ENCODE results near the gene ODAD4. TPM values are rescaled to one million over a fixed set of nuclear protein-coding genes. Genes with fewer than 3 reads are reported as not detected.

ODAD4 gene
- total RNA-seq, 1 donor = not detected

DNA sequence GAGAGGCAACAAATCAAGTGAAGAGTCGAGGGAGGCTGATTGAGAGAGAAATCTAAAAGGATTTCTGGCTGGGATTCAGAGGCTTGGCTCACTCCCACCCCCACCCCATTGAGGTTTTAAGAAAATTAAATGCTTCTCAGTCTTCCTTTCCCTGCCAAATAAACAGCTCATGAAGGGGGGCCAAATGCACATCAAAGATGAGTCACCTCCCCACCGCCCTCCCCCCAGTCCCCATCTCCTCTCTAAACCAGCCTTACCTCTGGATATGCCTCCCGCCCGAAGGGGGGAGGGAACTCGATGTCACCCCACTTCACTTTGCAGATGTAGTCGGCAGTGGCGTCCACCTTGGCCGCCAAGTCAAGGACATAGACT, 23.2 kb upstream of the ODAD4 start:
- Histone ChIP-seq H3K4me3 (ENCODE audit: low read length) (no peak overlapping the region), H3K9me3 (ENCODE audit: low read depth, low read length) (no peaks in the 10 kb centered on the region), H3K27me3 (ENCODE audit: insufficient read depth, low read length) (no peaks in the 10 kb centered on the region), H3K4me1 (ENCODE audit: insufficient read depth, low read length) (no peaks in the 10 kb centered on the region)

DNA sequence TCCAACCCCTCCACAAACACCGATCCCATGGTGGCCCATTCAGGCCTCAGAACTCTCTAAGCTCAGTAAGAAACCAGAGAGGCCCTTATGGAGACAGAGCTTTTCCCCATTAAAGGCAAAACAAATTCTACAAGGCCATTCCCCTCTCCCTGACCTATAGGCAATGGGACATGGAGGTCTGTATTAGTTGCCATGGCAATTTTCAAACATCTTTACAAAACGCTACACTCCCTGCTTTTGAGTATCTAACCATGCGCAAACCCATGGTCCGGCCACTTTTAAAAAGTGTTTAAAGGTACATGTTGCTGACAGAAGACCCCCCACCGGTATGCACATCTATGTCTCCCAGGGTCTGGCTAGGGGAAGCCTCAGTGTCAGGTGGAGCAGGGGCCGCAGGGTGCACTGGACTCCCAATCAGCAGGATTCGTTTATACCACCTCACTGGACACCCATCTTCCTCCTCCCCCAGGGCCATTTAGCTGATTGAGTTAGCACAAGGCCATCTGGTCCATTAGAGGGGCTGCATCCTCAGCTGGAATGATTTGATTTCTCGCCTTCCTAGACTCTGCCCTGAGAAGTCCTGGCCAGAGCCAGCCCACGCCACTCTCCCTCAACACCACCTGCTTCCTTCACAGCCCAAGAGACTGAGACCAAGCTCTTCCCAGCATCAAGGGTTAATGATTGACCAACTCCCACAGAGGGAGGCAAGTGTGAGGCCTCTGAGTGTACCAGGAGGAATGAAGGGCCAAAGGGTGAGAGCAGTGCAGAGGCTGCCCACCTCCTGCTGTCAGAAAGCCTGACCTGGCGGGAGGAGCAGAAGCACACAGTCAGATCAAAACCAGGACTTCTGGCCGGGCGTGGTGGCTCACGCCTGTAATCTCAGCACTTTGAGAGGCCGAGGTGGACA, 22.5 kb upstream of the ODAD4 start:
- Histone ChIP-seq H3K4me3 (ENCODE audit: low read length) (no peak overlapping the region), H3K27me3 (ENCODE audit: insufficient read depth, low read length) (no peaks in the 10 kb centered on the region), H3K9me3 (ENCODE audit: low read depth, low read length) (no peaks in the 10 kb centered on the region), H3K4me1 (ENCODE audit: insufficient read depth, low read length) (no peaks in the 10 kb centered on the region)

DNA sequence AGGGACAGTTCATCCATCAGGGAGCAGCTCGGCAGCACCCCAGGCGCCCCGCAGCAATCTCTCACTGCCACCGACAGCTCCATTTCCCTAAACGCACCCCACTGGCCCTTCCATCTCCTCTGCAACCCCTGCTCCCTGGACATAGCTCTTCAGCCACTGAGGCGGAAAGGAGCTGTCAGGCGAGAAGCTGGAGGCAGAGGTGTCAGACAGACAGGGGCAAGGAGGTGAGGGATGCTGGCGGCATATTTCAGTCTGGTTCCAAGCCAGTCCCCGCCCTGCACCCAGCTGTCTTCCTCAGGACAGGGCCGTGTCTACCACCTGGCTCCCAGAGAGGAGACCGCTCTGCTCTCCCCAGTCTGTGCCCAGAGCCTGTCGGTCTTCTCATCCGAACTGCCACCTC, 21.3 kb upstream of the ODAD4 start:
- Histone ChIP-seq H3K4me3 (ENCODE audit: low read length) (no peak overlapping the region), H3K27me3 (ENCODE audit: insufficient read depth, low read length) (no peaks in the 10 kb centered on the region), H3K9me3 (ENCODE audit: low read depth, low read length) (no peaks in the 10 kb centered on the region), H3K4me1 (ENCODE audit: insufficient read depth, low read length) (no peaks in the 10 kb centered on the region)

DNA sequence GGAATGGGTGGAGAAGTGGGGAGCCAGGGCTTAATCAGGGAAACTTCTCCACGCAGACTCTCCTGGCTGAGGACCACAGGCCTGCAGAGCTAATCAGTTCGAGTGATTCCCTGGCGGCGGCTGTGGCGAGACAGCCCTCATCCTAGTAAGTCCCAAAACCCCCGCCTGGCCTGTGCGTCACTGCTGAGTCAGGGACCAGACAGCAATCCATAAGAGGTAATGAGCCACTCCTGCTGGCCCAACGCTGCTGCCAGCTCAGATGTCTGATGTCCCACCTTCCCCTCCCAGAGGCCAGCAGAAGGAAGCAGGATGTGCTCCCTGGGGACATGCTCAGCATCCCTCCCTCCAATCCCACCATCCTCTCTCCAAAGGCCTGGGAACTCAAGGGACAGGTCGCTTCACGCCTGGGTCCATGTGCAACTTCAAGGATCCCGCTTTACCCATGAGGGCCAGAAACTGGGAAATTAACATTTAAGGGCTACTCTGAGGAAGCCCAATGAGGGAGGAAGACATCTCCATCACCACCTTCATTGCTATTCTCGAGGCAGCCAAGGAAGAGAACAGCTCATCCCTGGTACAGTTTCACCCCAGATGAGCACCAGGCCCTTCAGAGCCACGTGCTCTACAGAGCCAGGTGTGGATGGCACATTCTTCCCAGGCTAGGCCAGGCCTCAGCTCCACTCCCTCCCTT, 19.6 kb upstream of the ODAD4 start:
- peaks cover 7% of the 10 kb centered on the region for H3K4me1 ChIP-seq (ENCODE audit: insufficient read depth, low read length)

DNA sequence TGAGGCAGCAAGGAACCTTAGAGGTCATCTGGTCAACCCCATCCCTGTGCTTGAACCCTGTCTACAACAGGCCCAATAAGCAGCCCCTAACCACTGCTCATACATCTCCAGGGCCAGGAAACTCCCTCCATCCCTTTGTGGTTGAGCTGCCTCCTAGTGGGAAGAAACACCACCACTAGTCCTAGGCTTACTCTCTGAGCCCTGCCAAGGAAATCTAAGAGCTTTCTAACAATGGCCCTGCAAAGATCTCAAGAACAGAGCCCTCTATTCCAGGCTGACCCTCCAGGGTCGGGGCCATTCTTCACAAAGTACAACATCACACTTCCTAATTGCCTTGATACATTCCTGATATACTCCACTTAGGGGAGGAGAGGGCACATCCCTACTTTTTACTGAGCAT, 17.5 kb upstream of the ODAD4 start:
- no peaks in the 10 kb centered on the region for H3K9me3 ChIP-seq (ENCODE audit: low read depth, low read length)
- no peaks in the 10 kb centered on the region for H3K27me3 ChIP-seq (ENCODE audit: insufficient read depth, low read length)
- peaks cover 24% of the 10 kb centered on the region for H3K4me1 ChIP-seq (ENCODE audit: insufficient read depth, low read length)
- no peak overlapping the region for H3K4me3 ChIP-seq (ENCODE audit: low read length)

More for the DNA sequence above, 19.6 kb upstream of the ODAD4 start:
- H3K9me3 ChIP-seq (ENCODE audit: low read depth, low read length) = no peaks in the 10 kb centered on the region
- no peaks in the 10 kb centered on the region for H3K27me3 ChIP-seq (ENCODE audit: insufficient read depth, low read length)
- H3K4me3 ChIP-seq (ENCODE audit: low read length) = no peak overlapping the region

DNA sequence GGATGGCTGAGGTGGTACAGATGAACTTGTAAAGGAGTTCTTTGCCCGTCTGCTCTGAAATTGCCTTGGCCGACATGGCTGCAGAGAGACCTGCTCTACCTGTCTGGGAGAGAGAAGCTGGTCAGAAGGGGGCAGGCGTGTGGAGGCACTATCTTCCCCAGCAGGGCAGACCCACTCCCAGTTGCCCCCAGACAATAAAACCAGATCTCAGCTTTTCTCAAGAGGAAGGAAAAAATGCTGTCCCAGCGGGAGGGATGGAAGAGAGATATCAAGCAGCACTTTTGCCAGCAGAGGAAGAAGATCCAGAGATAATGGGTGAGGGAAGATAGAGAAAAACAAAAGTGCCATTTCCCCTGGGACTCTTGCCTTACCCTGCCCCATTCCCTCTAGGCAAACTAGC, 16.6 kb upstream of the ODAD4 start:
- Histone ChIP-seq H3K4me1 (ENCODE audit: insufficient read depth, low read length) (peaks cover 28% of the 10 kb centered on the region), H3K9me3 (ENCODE audit: low read depth, low read length) (no peaks in the 10 kb centered on the region), H3K4me3 (ENCODE audit: low read length) (no peak overlapping the region), H3K27me3 (ENCODE audit: insufficient read depth, low read length) (no peaks in the 10 kb centered on the region)

DNA sequence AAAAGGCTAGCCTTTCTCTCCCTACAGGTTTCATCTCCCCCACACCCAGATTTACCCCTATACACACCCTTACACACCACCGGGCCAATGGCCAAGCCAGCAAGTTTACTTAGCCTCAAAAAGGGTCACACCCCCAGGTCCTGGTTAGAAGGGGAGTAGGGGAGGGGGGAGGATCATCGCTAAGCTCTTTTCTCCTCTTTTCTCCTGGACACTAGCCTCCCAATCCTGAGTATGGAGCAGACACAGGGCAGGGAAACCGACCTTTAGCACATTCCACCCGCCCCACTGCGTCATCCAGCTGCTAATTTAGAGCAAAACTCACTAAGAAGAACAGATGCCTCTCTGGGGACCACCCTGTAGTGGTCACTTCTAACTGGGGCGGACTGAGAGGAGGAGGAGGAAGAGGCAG, 16.1 kb upstream of the ODAD4 start:
- no peaks in the 10 kb centered on the region for H3K27me3 ChIP-seq (ENCODE audit: insufficient read depth, low read length)
- H3K9me3 ChIP-seq (ENCODE audit: low read depth, low read length) = no peaks in the 10 kb centered on the region
- H3K4me1 ChIP-seq (ENCODE audit: insufficient read depth, low read length) = peaks cover 30% of the 10 kb centered on the region
- no peak overlapping the region for H3K4me3 ChIP-seq (ENCODE audit: low read length)

DNA sequence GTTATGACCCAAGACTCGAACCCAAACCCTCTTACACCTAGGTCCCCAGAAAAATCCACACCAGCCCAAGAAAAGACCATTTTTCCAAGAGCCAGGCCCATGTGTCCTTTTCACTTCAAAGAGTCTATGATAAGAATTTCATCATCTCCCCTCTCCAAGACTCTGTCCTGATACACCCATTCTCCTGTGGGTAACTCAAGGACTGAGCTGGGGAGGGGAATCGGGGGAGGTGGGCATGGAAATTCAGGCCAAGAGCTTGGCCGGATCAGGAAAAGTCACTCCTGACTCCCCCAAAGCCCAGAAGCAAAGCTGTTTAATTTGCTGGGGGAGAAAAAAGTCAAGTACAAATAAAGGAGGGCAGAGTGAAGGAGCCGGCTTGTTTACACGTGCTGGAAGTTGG, 15.4 kb upstream of the ODAD4 start:
- H3K9me3 ChIP-seq (ENCODE audit: low read depth, low read length) = no peaks in the 10 kb centered on the region
- no peak overlapping the region for H3K4me3 ChIP-seq (ENCODE audit: low read length)
- H3K4me1 ChIP-seq (ENCODE audit: insufficient read depth, low read length) = peaks cover 36% of the 10 kb centered on the region
- no peaks in the 10 kb centered on the region for H3K27me3 ChIP-seq (ENCODE audit: insufficient read depth, low read length)

DNA sequence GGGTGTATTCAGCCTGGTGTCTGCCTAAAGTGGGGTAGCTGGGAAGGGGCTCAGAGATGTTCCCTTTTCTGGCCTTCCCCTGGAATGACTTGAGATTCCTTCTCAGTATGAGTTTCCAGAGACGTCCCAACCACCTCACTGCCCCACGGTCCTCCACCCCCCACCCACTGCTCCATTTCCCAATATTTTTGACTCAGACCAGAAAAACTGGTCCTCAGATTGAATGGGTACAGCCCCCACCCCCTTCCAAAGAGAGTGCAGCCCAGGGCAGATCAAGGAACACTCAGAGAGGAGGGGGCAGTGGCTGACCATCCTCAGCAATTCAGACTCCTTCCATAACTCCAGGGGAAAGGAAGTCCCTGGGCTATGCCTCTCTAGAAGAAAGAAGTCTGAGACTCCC, 14.9 kb upstream of the ODAD4 start:
- no peak overlapping the region for H3K4me3 ChIP-seq (ENCODE audit: low read length)
- H3K9me3 ChIP-seq (ENCODE audit: low read depth, low read length) = no peaks in the 10 kb centered on the region
- H3K4me1 ChIP-seq (ENCODE audit: insufficient read depth, low read length) = peaks cover 36% of the 10 kb centered on the region
- H3K27me3 ChIP-seq (ENCODE audit: insufficient read depth, low read length) = no peaks in the 10 kb centered on the region

DNA sequence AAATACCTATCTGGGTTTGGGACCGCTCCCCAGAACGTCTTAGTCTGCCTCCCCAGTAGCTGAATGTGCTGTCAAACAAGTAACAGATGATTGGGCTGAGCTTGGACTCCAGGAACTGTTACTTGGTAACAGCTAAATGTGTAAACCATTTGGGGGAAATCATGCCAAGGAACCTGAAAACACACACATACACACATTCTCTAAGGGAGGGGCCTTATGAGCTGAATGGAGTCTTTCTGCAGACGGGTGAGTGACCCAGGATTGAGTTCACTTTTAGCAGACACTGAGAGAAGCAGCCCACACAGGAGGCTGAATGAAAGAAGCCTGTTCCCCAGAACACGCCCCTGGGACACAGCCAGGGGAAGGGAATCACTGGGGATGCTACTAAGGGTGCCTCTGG, 13.2 kb upstream of the ODAD4 start:
- Histone ChIP-seq H3K27me3 (ENCODE audit: insufficient read depth, low read length) (no peaks in the 10 kb centered on the region), H3K9me3 (ENCODE audit: low read depth, low read length) (no peaks in the 10 kb centered on the region), H3K4me1 (ENCODE audit: insufficient read depth, low read length) (peaks cover 36% of the 10 kb centered on the region), H3K4me3 (ENCODE audit: low read length) (no peak overlapping the region)

DNA sequence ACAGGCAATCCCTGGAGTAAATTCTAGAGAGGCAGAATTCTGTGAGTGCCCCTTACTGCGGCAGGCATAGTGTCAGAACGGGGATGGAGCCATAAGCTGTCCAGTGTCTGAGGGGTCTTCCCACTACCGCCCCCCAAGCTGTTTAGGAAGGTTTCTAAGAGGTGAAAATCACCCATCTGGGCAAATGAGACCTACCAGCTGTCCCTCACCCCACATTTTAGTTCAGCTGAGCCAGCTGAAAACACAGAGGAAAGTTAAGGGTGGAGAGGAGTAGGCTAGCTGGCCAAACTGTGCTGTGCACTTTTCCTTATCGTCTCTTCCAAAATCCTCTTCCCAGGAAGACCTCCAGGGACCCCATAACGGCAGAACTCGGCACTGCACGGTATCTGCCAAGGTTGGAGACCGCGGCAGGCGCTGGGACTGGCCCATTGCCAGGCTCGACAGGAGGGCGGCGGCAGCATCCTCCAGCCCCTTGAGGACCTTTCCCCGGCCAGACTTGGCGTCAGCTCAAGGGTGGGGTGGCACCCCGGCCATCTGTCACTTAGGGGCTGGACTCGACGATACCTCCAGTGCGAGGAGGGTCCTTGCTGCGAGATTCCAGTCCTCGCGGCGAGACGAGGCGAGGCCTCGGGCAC, 12.6 kb upstream of the ODAD4 start:
- Histone ChIP-seq H3K9me3 (ENCODE audit: low read depth, low read length) (no peaks in the 10 kb centered on the region), H3K27me3 (ENCODE audit: insufficient read depth, low read length) (no peaks in the 10 kb centered on the region), H3K4me1 (ENCODE audit: insufficient read depth, low read length) (peaks cover 36% of the 10 kb centered on the region), H3K4me3 (ENCODE audit: low read length) (peak overlapping the region; percentile 82)

DNA sequence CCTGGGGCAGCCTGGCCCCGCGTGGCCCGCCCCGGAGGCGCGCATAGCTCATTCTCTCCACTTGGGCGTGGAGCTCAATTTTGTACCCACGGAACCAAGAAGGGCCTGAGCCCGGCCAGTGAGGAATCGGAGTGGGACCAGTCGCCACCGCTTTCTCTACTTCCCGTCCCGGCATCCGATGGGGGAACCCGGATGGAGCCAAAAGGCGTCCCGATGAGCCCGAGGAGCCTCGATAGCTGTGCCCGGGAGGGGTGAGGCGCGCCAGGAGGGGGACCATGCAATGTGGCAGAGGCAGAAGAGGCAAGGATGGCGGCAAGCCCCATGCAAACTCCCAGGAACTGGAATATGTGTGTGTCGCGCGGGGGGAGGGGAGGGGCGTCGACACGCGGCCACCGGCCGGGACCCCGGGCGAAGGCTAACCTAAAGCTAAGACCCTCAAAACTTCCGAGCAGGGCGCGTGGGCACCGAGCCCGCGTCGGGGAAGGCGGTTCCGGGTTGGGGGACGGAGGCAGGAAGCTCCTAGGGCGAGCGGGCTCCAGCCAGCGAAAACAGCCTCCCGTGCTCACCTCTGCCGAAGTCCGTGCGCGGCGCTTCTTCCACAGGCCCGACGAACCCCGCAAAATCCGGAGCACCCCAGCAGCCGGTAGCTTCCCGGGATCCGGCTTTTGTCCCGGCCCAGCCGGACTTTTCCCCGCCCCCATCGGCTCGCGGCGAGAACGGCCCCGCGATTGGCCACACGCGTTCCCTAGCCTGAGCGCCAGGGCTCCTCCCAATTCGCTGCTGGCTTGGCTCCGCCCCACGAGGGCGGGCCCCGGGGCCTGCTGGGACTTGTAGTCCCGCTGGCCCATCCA, 11.9 kb upstream of the ODAD4 start, which contains the start of gene ACLY:
Gene ACLY, minus strand, starts transcription at position 638 of the 851 bp plus-strand sequence. CDS start 5,078 bp downstream, outside the sequence.
- Histone ChIP-seq H3K4me3 (ENCODE audit: low read length) (peak within 1 kb of the TSS; percentile 82), H3K4me1 (ENCODE audit: insufficient read depth, low read length) (peaks cover 36% of the 10 kb centered on the region), H3K27me3 (ENCODE audit: insufficient read depth, low read length) (no peaks in the 10 kb centered on the region), H3K9me3 (ENCODE audit: low read depth, low read length) (no peaks in the 10 kb centered on the region)

DNA sequence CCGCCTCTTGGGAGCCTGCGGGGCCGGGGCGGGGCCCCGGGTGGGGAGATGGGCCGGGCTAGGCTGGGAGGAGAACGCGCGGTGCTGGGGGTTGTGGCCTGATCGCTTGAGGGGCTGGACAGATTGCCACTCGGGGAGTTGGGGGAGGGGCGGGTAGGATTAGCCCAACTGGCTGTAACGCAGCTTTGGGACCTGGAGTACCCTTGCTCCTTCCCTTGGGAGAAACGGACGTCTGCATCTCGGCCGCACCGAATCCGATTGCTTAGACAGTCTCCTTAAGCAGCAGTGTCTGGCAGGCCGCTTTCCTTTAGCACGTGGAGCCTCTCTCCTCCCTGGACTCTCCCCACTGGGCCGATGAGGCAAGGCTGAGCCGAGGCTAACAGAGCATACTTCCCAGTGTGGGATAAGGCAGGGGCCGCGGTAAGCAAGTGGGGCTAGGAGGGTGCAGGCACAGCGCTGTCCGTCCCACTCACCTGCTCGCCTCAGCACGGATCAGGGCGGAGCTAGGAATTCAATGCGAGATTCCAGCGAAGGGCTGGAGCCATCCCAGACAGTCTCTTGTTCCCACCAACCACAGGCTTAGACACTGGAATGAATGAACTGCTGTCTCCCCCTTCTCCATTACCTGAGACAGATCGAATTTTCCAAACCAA, 11.1 kb upstream of the ODAD4 start:
- Histone ChIP-seq H3K27me3 (ENCODE audit: insufficient read depth, low read length) (no peaks in the 10 kb centered on the region), H3K9me3 (ENCODE audit: low read depth, low read length) (no peaks in the 10 kb centered on the region), H3K4me3 (ENCODE audit: low read length) (peak overlapping the region; percentile 82), H3K4me1 (ENCODE audit: insufficient read depth, low read length) (peaks cover 36% of the 10 kb centered on the region)
